HG02571 (cell line): ENCODE data around the gene MIPEP.
"Not testable (repeated sequence)": the region's sequence is repeated elsewhere in the genome, so short reads cannot be mapped to it uniquely, and the experiment has no call there.

Source experiments
- ATAC-seq: cut with Tn5 transposase; IDR thresholded peaks from one replicate; pipeline ENCODE4 v1.9.1; 2021; ENCODE audit warnings: mild to moderate bottlenecking, moderate library complexity; ENCODE audit not compliant: unreplicated experiment

The MIPEP gene

DNA sequence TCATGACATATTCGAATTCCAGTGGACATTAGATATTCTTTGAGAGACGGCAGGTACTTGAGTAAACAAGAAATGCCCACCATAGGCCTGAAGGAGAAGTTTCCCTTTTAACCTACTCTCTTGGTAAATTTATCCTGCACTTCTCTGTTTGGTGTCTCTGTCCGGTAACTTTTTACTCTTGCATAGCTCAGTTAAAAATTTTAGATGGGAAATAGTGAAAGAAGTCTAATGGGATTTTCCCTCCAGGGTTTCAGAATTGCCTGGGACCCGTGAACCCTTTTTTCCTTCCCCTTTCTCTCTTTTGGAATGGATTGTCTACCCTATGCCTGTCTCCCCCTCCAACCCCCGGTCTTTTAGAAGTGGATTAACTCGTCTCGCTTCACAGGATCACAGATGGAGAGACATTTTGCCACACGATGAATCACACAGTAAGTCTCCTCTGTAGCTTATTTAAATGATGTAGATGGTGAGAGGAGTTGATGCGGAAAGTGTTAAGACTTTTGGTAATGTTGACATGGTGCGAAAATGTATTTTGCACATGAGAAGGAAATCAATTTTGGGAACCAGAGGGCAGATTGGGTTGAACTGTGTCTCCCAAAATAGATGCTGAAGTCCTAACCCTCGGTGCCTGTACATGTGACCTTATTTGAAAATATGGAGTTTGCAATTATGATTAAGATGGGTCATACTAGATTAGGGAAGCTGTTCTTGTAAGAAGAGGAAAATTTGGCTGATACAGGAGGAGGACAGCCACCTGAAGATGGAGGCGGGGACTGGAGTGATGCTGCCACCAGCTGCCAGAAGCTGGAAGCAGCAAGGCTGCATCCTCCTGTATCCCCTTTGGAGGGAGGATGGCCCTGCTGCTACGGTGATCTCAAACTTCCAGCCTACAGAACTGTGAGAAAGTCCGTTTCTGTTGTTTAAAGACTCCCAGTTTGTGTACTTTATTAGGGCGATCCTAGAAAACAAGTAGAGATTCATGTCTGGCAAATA, 711 bp upstream of the MIPEP start:
- peak; percentile 7 for ATAC-seq

DNA sequence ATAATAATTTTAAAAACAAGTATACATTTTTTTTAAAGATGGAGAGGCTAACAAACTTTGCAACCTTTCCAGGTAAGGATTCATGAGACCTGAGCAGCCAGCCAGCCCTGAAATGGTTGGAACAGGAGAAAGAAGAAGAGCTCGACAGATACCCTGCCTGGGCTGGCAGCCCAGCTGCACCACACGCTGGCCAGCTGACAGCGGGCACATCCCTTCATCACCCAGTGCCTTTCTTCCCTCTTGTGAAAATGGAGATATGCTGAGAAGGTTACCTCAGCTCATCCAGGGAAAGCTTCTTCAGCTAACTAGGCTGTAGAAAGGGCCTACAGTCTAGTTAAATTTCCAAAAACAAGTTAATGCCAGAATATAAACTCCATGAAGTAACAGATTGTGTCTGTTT, 4.8 kb downstream of the MIPEP start:
- ATAC-seq = not testable (repeated sequence)

DNA sequence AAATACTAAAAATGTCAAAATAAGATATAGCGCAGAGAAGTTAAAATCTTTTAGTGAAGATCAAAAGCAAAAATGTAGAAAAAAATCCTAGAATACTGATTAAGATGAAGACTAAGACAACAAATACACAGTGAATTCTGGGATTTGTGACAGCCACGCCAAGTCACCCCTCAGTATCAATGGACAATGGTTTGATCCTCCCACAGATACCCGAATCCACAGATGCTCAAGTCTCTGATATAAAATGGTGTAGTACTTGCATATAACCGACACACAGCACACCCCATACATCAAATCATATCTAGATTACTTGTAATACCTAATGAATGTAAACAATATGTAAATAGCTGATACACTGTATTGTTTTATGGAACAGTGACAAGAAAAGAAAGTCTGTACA, 5.9 kb downstream of the MIPEP start:
- no peak for ATAC-seq

DNA sequence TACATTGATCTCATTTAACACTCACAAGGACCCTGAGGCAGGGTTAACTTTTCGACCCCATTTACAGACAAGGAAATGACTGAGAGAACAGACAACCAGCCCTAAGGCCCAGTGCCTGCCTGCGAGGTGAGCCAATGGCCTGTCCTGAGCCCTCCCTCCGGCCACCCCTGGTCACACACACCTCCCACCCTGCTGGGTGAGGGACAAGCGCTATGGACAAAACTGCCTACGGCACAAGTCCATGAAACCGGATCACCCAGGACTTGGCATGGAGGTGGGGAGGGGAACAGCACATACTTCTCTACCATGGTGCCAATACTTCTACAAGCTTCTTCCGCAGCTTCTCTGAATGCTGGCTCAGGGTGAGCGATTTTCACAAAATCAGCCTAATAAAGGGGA, 7.8 kb downstream of the MIPEP start:
- not testable (repeated sequence) for ATAC-seq

DNA sequence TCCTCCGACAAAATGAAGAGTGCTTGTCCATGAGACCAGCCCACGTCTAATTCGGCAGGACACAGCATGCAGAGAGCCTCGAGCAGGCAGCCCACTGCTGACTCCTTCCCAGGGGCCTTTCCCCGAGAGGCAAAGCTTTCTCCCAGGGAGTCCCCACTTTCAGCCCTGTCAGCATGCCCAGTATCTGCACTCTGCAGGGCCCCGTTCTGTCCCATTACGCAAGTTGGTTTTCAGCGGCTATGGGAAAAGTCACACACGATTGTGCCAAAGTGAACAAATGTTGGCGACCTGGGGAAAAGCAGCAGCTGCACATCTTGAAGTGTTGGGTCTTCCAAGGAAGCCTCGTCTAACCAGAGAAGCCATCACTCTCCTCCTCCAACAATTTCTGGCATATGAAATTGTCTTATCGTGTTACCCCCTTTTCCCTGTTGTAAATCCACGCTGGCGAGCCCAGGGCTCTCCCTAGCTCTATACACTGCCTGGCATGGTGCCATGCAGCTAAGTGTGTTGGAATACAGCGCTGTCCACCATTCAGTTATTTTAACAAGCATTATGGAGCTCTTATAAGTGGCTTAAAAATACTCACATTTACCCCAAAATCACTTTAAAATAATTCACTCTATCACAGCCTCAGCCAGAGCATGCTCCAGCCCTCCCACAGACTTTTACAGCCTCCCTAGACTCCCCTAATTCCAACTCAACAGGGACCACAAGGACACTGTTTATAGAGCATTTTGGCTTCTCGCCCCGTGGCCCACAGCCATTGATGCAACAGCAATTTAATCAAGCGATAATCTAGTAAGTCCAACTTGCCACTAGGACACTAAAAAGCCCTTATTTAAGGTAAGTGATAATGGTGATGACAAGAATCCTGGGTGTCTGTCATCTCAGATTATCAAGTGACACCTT, 8.5 kb downstream of the MIPEP start:
- ATAC-seq = not testable (repeated sequence)

DNA sequence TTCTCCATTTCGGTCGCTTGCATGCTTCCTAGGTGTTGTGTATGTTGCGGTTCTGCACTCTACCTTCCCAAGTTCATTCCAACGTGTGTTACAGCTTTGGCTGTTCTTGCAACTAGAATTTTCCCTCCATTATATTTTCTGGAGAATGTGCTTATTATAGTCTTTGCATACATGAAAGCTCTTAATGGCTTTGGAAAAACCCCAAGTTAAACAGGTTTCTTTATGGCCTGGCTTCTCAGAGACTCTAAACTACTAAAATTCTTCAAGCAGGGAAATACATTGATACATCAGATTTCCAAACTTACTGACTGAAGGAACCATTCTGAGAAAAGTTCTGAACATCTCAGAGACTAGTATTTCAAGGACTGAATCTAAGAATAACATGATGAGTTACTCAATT, 11.9 kb downstream of the MIPEP start:
- ATAC-seq = no peak

DNA sequence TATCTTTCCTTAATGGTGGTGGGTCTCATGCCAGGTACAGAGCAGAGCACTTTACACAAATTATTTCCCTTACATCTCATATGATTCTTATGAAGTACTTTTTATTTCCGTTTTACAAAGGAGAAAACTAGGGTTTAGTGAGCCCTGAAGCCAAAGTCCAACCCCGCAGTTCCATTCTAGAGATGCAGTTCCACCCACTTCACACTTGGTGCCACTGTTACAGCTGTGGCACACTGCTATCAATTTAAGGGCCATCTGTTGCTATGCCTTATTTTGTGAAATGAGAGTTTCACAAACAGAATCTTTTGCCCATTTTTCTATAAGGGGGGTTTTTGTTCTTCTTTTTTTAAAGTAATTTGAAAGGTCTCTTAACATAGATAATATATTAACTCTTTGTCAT, 12.9 kb downstream of the MIPEP start:
- no peak for ATAC-seq

DNA sequence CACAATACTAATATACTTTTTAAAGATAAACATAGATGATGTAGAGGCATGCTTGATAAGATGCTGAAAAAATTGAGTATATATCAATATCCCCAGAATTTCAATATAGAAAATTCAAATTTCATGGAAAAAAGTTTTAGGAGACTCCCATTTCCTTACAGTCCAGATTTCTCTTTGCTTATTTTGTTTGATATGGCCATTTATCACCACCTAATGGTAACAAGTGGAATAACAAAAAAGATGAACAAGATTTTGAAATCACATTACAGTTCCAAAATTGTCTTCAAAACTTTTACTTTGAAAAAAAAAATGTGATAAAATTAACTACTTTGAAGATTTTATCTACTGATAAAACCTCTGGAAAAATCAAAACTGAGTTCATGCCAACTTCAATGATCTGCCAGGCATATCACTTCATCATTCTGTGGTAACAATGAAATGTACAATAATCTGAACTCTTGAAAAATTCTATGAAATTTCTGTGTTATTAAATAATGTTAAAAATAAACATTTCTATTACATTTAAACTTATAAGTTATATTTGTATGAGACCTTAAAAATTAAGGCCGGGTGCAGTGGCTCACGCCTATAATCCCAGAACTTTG, 17.5 kb downstream of the MIPEP start:
- ATAC-seq = no peak

DNA sequence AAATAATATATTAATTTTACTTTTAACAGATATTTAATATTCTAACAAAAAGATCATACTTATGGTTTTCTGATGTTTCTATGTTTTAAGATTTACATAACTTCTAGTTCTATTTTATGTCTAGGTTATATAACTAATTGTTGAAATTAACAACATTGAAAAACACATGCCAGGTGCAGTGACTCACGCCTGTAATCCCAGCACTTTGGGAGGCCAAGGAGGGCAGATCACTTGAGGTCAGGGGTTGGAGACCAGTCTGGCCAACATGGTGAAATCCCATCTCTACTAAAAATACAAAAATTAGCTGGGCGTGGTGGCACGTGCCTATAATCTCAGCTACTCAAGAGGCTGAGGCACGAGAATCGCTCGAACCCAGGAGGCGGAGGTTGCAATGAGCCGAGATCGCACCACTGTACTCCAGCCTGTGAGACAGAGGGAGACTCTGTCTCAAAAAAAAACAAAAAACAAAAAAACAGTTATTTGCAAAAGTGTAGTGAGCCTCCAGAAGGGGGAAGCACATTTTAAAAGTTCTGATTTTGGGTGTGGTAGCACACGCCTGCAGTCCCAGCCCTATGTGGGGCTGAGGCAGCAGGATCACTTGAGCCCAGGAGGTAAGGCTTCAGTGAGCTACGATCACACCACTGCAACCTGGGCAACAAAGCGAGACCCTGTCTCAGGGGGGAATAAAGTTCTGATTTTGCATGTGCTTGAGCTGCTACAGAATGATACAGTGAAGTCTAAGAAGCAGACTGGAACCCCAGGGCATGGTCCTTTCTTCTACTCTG, 18.7 kb downstream of the MIPEP start:
- no peak for ATAC-seq

DNA sequence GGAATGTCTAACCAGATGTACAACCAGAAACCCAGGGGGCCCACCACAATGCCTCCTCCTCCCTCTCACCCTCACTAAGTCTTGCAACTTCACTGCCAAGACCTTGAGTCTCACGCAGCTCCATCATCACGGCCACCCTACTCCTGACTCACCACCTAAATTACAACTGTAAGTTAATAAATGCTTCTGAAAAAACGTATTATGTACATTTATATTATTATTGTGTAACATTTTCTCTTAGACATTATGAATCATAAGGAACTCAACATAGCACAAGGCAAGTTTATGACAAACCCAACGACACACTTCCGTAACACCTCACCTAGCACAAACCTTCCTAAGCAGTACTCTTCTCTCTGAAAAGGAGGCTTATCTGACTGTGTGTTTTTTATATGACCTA, 20.7 kb downstream of the MIPEP start:
- ATAC-seq = no peak

DNA sequence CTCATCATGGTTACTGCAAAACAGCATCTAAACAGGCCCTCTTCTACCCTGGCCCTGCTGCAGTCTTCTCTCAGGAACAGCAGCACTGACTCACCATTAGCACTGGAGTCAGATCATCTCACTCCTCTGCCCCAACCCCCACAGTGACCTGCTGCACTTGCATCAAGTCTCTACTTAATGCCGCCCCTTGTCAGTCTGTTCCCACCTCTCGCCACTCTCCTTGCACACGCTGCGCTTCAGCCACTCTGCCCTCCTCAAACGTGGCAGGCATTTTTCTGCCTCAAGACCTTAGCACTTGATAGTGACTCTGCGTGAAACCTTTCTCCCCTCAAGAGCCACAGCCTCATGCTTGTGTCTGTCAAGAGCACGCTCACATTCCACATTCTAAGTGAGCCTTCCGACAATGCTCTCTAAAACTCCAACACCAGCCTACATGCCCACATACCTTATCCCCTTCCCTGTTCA, 22.1 kb downstream of the MIPEP start:
- no peak for ATAC-seq

DNA sequence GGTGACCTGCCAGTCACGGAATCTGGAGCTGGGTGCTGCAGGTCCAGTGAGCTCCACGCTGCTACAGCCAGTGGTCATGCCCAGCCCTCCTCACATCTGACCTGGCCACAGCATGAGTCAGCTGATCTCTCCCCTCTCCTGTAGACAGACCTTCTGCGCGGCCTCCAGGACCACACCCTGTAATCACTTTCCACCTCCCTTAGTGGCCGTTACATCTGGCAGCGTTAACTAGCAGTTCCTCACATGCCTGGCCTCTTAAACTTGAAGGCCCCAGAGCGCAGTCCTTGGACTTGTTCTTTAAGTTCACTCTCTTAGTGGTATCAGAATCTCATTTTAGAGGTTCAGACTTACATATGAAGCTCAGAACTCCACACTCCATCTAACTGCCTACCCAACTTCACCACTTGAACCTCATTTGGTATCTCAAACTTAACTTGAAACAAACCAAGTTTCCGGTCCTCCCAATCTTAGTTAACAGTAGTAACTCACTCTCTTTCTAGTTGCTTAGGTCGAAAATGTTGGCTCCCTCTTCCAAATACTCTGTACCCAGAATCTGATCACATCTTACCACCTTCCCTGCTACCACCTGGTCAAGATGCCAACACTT, 22.7 kb downstream of the MIPEP start:
- no peak for ATAC-seq

DNA sequence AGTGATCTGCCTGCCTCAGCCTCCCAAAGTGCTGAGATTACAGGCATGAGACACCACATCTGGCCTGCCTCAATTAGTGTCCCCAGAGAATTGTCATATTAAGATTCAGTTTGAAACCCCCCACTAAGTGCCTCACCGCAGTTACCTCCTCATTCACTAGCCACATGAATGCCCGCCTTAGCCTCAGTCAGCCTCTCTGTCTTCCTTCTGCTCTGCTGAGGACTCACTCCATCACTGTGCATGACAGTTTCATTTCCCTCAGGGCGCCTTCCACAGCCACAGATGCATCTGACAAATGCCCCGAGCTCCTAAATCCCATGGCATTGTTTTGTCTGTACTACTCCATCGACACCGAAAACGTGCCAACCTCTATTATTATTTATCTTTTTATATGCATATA, 23.3 kb downstream of the MIPEP start:
- ATAC-seq = no peak

DNA sequence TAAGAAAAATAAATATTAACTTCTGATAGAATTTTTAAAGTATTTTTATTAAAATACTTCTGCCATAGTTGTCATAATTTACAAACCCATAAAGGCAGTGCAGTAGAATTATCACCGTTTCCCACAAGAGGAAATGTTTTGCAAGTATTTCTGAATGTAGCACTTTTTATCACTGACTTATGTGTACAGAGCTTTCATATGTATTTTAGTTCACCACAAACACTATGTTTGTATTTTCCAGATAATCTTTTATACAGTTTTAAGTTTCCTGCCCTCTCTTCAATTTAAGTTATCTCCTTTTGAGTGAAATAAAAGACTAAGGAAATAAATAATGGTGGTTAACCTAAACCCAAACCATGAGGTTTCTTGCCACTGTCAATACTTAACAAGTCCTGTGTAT, 24.2 kb downstream of the MIPEP start:
- ATAC-seq = no peak

DNA sequence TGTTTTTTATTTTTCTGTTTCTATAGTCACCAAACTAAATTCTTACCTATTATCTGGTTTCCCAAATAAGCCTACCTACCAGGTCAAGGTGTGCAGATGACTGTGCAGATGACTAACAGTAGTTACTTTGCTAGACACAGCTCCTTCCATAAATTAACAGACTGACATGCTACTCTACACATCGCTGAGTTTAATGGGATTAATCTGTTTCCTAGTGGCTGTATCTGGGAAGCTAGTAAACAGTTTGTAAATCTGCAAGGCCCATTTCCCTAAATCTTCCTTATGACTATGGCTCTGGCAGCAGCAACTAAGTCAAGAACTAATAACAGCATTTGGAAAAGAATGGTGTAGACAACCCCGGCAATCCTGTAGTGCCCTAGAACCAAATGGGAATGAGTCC, 27.9 kb downstream of the MIPEP start:
- no peak for ATAC-seq

DNA sequence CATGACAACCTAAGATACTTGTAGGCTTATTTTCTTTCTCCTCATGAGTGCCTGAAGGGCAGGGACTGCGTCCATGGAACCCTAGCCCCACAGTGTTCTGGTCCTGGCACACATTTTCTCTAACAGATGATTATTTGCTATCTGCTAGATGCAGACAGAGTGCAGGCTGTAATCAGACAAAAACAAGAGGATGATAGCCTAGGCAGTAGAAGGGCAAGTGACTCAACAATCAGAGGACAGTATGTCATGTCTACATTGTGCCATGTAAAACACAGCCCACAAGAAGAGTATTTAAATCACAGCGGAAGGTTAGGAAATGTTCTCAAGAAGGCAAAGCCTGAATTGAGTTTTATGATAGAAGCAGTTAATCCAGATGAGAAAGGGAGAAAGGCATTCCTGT, 29.3 kb downstream of the MIPEP start:
- no peak for ATAC-seq

DNA sequence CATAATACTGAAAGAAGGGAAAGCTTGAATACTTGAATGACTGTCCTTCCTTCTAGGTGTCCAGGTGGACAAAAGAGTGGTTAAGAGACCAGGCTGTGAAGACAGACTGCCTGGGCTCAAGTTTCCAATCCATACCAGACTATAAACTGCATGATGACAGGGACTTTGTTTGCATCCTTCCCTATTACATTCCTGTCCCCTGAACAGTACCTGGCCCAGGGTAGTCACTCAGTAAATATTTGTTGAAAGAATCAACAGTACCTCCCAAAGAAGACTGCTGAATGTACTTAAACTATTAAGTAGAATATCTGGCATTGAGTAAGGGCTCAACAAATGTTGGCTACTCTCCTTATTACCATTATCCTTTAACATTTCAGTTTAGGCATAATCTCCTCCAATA, 29.7 kb downstream of the MIPEP start:
- no peak for ATAC-seq

DNA sequence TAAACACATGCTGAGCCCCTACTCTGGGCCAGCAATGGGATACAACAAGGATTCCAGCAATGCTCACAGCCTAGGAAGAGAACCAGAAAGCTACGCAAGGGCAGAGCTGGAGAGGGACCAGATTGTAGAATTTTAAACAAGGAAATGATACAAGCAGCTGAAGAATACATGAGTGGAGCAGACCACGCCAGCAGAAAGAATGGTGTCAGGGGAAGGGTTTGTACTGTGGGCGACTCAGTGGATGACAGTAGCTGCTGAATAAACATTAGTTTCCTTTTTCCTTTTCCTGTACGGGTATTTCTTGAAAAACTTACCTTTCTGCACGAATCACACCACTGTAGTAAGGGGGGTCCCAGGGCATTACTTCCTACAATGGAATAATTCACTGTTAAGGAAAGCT, 30.7 kb downstream of the MIPEP start:
- no peak for ATAC-seq

DNA sequence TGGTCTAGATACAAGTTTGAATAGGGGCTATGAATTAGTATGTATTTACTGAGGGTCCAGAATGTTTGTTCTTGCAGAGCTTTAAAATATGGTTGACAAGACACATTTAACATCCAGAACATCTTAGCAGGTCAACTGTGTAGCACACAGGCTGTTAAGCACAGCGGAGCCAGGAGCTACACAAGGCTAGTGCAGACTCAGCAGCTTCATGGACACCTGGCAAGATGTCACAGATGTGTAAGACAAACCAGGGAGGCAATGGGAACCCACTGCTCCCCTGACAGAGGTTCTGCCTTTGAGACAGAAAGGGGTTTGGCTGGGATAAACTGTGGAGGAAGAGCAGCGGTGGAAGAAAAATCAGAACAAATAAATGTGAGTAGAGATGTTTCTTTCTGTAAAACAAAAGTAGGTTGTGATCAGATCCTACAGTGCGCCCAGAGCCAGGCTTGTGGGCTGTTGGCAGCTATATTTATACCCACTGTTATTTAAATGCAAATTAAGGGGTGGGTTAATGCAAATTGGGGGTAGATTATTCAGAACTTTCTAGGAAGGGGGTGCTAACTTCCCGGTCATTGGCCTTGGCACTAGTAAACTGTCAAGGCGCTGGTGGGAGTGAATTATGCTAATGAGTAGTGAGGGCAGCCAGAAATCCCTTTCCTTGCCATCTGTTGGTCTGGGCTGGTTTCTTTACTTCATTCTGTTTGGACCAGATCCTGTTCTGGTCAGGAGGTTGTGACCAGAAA, 33.0 kb downstream of the MIPEP start:
- no peak for ATAC-seq
